Activated CD4-positive, alpha-beta T cell treated with anti-CD3 and anti-CD28 coated beads for 36 hours (primary cell): ENCODE results near the gene B9D1. TPM values are rescaled to one million over a fixed set of nuclear protein-coding genes. Genes with fewer than 3 reads are reported as not detected.

Experiments used
- ATAC-seq: fragments of 200-7000 bp; cut with Tn5 transposase; one replicate; pipeline ENCODE4 v1.10.0; 2021; ENCODE audit warnings: mild to moderate bottlenecking, moderate library complexity
- CTCF ChIA-PET: fragments of 350-600 bp; sonication (Branson Sonifier 250); formaldehyde crosslinking; loops from one replicate; lab custom pipeline; 2021; ENCODE audit warnings: antibody characterized with exemption; lab: Charles Lee
- POLR2A ChIA-PET: fragments of 350-600 bp; sonication (Branson Sonifier 250); formaldehyde crosslinking; loops from one replicate; lab custom pipeline; 2021; ENCODE audit warnings: antibody characterized with exemption, inconsistent platforms; lab: Charles Lee
- DNase-seq: peaks from one replicate; pipeline ENCODE4 v3.0.0-alpha.2; 2020
- H3K27ac Mint-ChIP-seq: one replicate; pipeline ENCODE4 v1.8.0; 2021; ENCODE audit warnings: mixed read lengths
- H3K27me3 Mint-ChIP-seq: one replicate; pipeline ENCODE4 v1.8.0; 2021; ENCODE audit warnings: mixed read lengths
- H3K36me3 Mint-ChIP-seq: one replicate; pipeline ENCODE4 v1.8.0; 2021; ENCODE audit warnings: low read depth, mixed read lengths
- H3K4me1 Mint-ChIP-seq: one replicate; pipeline ENCODE4 v1.8.0; 2021; ENCODE audit warnings: mixed read lengths
- H3K4me3 Mint-ChIP-seq: one replicate; pipeline ENCODE4 v1.8.0; 2021; ENCODE audit warnings: mild to moderate bottlenecking, moderate library complexity, mixed read lengths
- H3K9me3 Mint-ChIP-seq: one replicate; pipeline ENCODE4 v1.8.0; 2021; ENCODE audit warnings: low read depth, mixed read lengths
- intact Hi-C, 2 experiments: fragments of 100-400 bp; cut with DNase I in 1 of 2; cut with micrococcal nuclease in 1 of 2; formaldehyde crosslinking; loops; one replicate each; pipeline versions ENCODE4 v1.14.2 to v1.15.1; 2022 to 2024; cut with DNase I, micrococcal nuclease
- total RNA-seq, 2 experiments: library from RNA; stranded (reverse); gene quantifications; one replicate each; pipeline ENCODE4 v1.2.3, GENCODE V29; 2021

The B9D1 gene
- total RNA-seq, 2 experiments from 2014 or later, result 7.4 to 7.8 TPM

DNA sequence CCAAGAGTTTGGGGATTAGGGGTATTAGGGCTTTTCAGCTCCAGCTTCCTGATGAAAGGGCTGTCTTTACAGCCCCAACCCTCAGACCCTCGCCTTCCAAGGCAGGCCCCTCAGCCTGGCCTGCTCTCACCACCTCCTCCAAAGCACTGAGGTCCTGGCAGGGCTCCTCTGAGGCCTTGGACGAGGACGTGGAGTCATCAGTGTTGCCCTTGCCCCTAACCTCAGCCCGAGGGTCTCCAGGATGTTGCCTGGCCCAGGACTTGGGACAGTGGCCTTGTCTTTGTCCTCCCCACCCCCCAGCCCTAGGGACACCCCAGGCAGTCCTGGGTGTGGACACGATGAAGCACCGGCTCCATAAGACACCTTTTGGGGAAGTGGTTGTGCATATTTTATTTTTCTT lies 28.2 kb downstream of the B9D1 start:
- CTCF ChIA-PET, result no interaction called here
- POLR2A ChIA-PET, result no interaction called here
- Mint-ChIP-seq H3K9me3 (no peaks in the 10 kb centered on the region), H3K27ac (no peak overlapping the region), H3K36me3 (no peaks in the 10 kb centered on the region), H3K4me3 (no peak overlapping the region), H3K27me3 (peaks cover 12% of the 10 kb centered on the region), H3K4me1 (peaks cover 4% of the 10 kb centered on the region)
- DNase-seq (no peak), ATAC-seq (no peak)
- intact Hi-C loops, result no loop called here

- ChIA-PET POLR2A (no interaction called here), CTCF (interaction anchor here (0.7 kb wide), 1 partner anchor 19 kb away, joined by 3 read pairs; no protein-coding TSS in a partner anchor)
- Mint-ChIP-seq H3K9me3 (no peaks in the 10 kb centered on the region), H3K4me1 (peaks cover 4% of the 10 kb centered on the region), H3K27ac (no peak overlapping the region), H3K27me3 (peaks cover 12% of the 10 kb centered on the region), H3K4me3 (no peak overlapping the region), H3K36me3 (no peaks in the 10 kb centered on the region)
- intact Hi-C loops, result no loop called here
- no peak for DNase-seq
- no peak for ATAC-seq
These were observed 28.7 kb downstream of the B9D1 start for GRCh38 chr17:19333736-19334290.

GRCh38 chr17:19333132-19333440 lies 29.4 kb downstream of the B9D1 start:
- Mint-ChIP-seq H3K27ac (no peak overlapping the region), H3K9me3 (no peaks in the 10 kb centered on the region), H3K4me1 (peaks cover 4% of the 10 kb centered on the region), H3K4me3 (no peak overlapping the region), H3K27me3 (peaks cover 12% of the 10 kb centered on the region), H3K36me3 (no peaks in the 10 kb centered on the region)
- ATAC-seq (no peak), DNase-seq (no peak)
- ChIA-PET CTCF (interaction anchor here (0.7 kb wide), 1 partner anchor 19 kb away, joined by 3 read pairs; no protein-coding TSS in a partner anchor), POLR2A (no interaction called here)
- intact Hi-C loops, result no loop called here

DNA sequence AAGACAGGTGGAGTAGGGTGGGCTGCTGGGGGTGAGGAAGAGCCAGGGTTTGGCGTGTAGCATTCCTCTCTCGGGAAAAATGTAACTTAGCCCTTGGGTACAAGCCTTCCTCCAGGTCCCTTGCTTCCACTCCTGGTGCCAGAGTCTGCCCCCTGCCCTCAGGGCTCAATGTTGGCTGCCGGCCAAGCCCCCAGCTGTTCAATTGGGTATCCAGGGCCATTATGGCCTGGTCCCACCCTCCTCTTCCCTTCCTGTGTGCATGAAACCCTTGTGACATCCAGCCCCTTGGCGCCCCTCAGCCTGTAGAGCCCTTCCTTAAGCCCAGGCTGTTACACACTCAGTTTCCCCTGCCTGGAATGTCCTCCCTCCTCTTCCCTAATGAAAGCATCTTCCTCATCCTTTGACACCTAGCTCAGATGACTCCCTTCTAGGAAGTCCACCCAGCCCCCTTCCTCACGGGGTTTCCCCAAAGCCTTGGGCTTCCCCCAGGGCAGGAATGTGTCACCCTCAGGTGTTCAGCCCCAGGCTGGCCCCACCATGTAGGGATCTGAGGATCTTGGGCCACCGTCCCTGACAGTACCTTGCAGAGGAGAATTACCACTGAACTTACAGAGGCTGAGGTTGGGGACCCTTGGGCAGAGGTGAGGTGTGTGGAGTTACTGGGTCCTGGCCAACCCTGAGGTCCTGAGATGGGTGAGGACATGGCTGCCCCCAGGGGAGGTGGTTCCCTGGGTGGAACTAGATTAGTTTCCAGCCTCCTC lies 30.0 kb downstream of the B9D1 start:
- POLR2A ChIA-PET, result no interaction called here
- intact Hi-C loops, result no loop called here
- DNase-seq (peak; percentile 43), ATAC-seq (peak; percentile 58)
- H3K4me3 Mint-ChIP-seq, result no peak overlapping the region
- CTCF ChIA-PET, result interaction anchor here (0.5 to 0.6 kb wide), 2 partner anchors 215 to 388 kb away, joined by 3 read pairs; no protein-coding TSS in a partner anchor
- H3K4me1 Mint-ChIP-seq, result peaks cover 4% of the 10 kb centered on the region
- no peak overlapping the region for H3K27ac Mint-ChIP-seq
- H3K36me3 Mint-ChIP-seq, result no peaks in the 10 kb centered on the region
- no peaks in the 10 kb centered on the region for H3K9me3 Mint-ChIP-seq
- H3K27me3 Mint-ChIP-seq, result peaks cover 12% of the 10 kb centered on the region

GRCh38 chr17:19331543-19332245 lies 30.8 kb downstream of the B9D1 start:
- ATAC-seq (no peak), DNase-seq (no peak)
- peaks cover 5% of the 10 kb centered on the region for H3K27me3 Mint-ChIP-seq
- H3K9me3 Mint-ChIP-seq, result no peaks in the 10 kb centered on the region
- H3K36me3 Mint-ChIP-seq, result no peaks in the 10 kb centered on the region
- POLR2A ChIA-PET, result no interaction called here
- CTCF ChIA-PET, result interaction anchor here (0.5 to 0.7 kb wide), 3 partner anchors 59 to 387 kb away, joined by 3 to 4 read pairs (median 4); no protein-coding TSS in a partner anchor
- no peak overlapping the region for H3K4me3 Mint-ChIP-seq
- intact Hi-C loops, result no loop called here
- H3K4me1 Mint-ChIP-seq, result peaks cover 4% of the 10 kb centered on the region
- H3K27ac Mint-ChIP-seq, result no peak overlapping the region

GRCh38 chr17:19331134-19331533 lies 31.4 kb downstream of the B9D1 start:
- intact Hi-C loops, result no loop called here
- Mint-ChIP-seq H3K4me3 (no peak overlapping the region), H3K36me3 (no peaks in the 10 kb centered on the region), H3K27ac (no peak overlapping the region), H3K27me3 (peaks cover 5% of the 10 kb centered on the region), H3K4me1 (peaks cover 4% of the 10 kb centered on the region), H3K9me3 (no peaks in the 10 kb centered on the region)
- DNase-seq (no peak), ATAC-seq (no peak)
- POLR2A ChIA-PET, result no interaction called here
- CTCF ChIA-PET, result interaction anchor here (0.7 kb wide), 2 partner anchors 324 to 411 kb away, joined by 4 read pairs; no protein-coding TSS in a partner anchor

DNA sequence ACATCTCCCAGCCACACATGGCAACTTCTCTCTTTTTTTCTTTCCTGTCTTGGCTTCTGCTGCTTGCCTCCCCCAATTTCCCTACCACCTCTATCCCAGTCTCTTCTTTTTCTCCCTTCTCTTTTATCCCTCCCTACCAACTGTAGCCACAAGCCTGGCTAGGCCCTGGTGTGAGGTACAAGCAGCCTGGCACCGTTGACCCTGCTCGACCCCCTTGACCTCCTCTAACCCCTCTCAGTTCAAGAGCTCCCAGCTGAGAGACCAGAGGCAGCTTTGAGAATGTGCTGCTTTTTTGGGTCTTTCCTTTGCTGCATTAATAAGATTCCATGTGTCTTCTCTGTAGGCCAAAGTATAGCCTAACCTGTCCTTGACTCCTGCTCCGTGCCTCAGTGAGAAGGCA lies 32.3 kb downstream of the B9D1 start:
- ChIA-PET POLR2A (no interaction called here), CTCF (interaction anchor here (0.5 to 0.7 kb wide), 2 partner anchors 8 to 412 kb away, joined by 3 to 4 read pairs; no protein-coding TSS in a partner anchor)
- ATAC-seq (no peak), DNase-seq (no peak)
- Mint-ChIP-seq H3K36me3 (no peaks in the 10 kb centered on the region), H3K27ac (no peak overlapping the region), H3K4me3 (no peak overlapping the region), H3K9me3 (peaks cover 2% of the 10 kb centered on the region), H3K27me3 (peaks cover 3% of the 10 kb centered on the region), H3K4me1 (peaks cover 4% of the 10 kb centered on the region)
- intact Hi-C loops, result no loop called here

DNA sequence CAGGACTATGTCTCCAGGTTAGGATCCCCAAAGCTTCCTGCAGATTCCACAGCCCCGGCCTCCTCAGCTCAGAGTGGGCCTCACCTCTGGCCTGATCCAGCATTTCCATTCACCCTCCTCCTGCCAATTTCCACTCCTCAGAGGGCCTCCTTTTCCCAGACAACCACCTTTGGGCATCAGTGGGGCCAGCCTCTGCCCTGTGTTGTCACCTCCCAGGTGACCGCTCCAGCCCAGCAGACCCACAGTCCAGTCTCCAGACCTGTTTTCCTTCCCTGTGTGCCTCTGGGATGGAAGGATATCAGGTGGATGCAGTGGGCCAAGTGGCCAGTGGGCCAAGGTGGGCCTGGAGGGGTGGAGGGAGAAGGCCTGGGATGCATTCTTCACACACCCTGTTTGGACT lies 32.7 kb downstream of the B9D1 start:
- ATAC-seq, result no peak
- no peak for DNase-seq
- H3K27me3 Mint-ChIP-seq, result peaks cover 3% of the 10 kb centered on the region
- H3K27ac Mint-ChIP-seq, result no peak overlapping the region
- H3K4me3 Mint-ChIP-seq, result no peak overlapping the region
- intact Hi-C loops, result no loop called here
- H3K4me1 Mint-ChIP-seq, result peaks cover 4% of the 10 kb centered on the region
- POLR2A ChIA-PET, result no interaction called here
- peaks cover 2% of the 10 kb centered on the region for H3K9me3 Mint-ChIP-seq
- CTCF ChIA-PET, result interaction anchor here (1.2 kb wide), 1 partner anchor 8 kb away, joined by 4 read pairs; no protein-coding TSS in a partner anchor
- no peaks in the 10 kb centered on the region for H3K36me3 Mint-ChIP-seq

GRCh38 chr17:19329136-19329535 lies 33.4 kb downstream of the B9D1 start:
- POLR2A ChIA-PET, result no interaction called here

GRCh38 chr17:19328441-19329061 lies 34.0 kb downstream of the B9D1 start:
- ChIA-PET POLR2A (no interaction called here), CTCF (interaction anchor here (0.6 kb wide), 1 partner anchor 575 kb away, joined by 3 read pairs; no protein-coding TSS in a partner anchor)
- Mint-ChIP-seq H3K4me1 (peaks cover 4% of the 10 kb centered on the region), H3K27ac (no peak overlapping the region), H3K36me3 (peaks cover 2% of the 10 kb centered on the region), H3K9me3 (peaks cover 2% of the 10 kb centered on the region), H3K27me3 (peaks cover 3% of the 10 kb centered on the region), H3K4me3 (no peak overlapping the region)
- no peak for DNase-seq
- no peak for ATAC-seq
- intact Hi-C loops, result no loop called here

More at GRCh38 chr17:19329136-19329535, 33.4 kb downstream of the B9D1 start:
- ATAC-seq (no peak), DNase-seq (no peak)
- H3K36me3 Mint-ChIP-seq, result no peaks in the 10 kb centered on the region
- CTCF ChIA-PET, result interaction anchor here (1.2 kb wide), 1 partner anchor 9 kb away, joined by 4 read pairs; no protein-coding TSS in a partner anchor
- peaks cover 3% of the 10 kb centered on the region for H3K27me3 Mint-ChIP-seq
- H3K4me3 Mint-ChIP-seq, result no peak overlapping the region
- intact Hi-C loops, result no loop called here
- peaks cover 4% of the 10 kb centered on the region for H3K4me1 Mint-ChIP-seq
- H3K27ac Mint-ChIP-seq, result no peak overlapping the region
- peaks cover 2% of the 10 kb centered on the region for H3K9me3 Mint-ChIP-seq
